Measurements from ENCODE around the gene ATG16L1. TPM values are rescaled to one million over a fixed set of nuclear protein-coding genes. Genes with fewer than 3 reads are reported as not detected.

Gene ATG16L1
- total and polyA plus RNA-seq, 2 experiments from 2014 or later: 15.3 to 37.9 TPM

Small RNA genes within 50 kb of the gene (small RNA-seq; reads per million reads assigned to genes)
- gene RN7SL32P (ENCODE audit: low replicate concordance) (not detected), gene SCARNA5 (ENCODE audit: low replicate concordance) (7.6 reads per million, percentile 95 among the genes with 10 or more reads in this experiment), gene SCARNA6 (ENCODE audit: low replicate concordance) (18.3 reads per million, percentile 98 among the genes with 10 or more reads in this experiment)

Other genes with a start within 250 kb of the ATG16L1 start
- gene NGEF, start 238.4 kb upstream of the ATG16L1 start, total RNA-seq (2014; rRNA removed; shearing (Covaris generic)): 4.2 and 5.4 TPM in 2 replicates
- 1.8 and 1.9 TPM in 2 replicates for gene NGEF, start 238.4 kb upstream of the ATG16L1 start, polyA plus RNA-seq (2016; fragmentation: Nextera tagmentation; extraction: Ambion mirVana)
- not detected in 2 replicates for gene NEU2, start 219.0 kb upstream of the ATG16L1 start, total RNA-seq (2014; rRNA removed; shearing (Covaris generic))
- not detected in 2 replicates for gene NEU2, start 219.0 kb upstream of the ATG16L1 start, polyA plus RNA-seq (2016; fragmentation: Nextera tagmentation; extraction: Ambion mirVana)
- gene INPP5D, start 191.3 kb upstream of the ATG16L1 start, total RNA-seq (2014; rRNA removed; shearing (Covaris generic)): 8.0 and 8.3 TPM in 2 replicates
- gene INPP5D, start 191.3 kb upstream of the ATG16L1 start, polyA plus RNA-seq (2016; fragmentation: Nextera tagmentation; extraction: Ambion mirVana): 5.4 and 6.6 TPM in 2 replicates
- not detected in 2 replicates for gene SAG, start 56.1 kb downstream of the ATG16L1 start, total RNA-seq (2014; rRNA removed; shearing (Covaris generic))
- gene SAG, start 56.1 kb downstream of the ATG16L1 start, polyA plus RNA-seq (2016; fragmentation: Nextera tagmentation; extraction: Ambion mirVana): not detected in 2 replicates
- 20.5 and 23.4 TPM in 2 replicates for gene DGKD, start 102.8 kb downstream of the ATG16L1 start, total RNA-seq (2014; rRNA removed; shearing (Covaris generic))
- gene DGKD, start 102.8 kb downstream of the ATG16L1 start, polyA plus RNA-seq (2016; fragmentation: Nextera tagmentation; extraction: Ambion mirVana): 10.6 and 11.1 TPM in 2 replicates